Pancreas (tissue), 10 donors: ENCODE measurements around the gene VDAC2. TPM values are rescaled to one million over a fixed set of nuclear protein-coding genes. Genes with fewer than 3 reads are reported as not detected.

Experiments
- ATAC-seq, 4 donors: fragments of 200-7000 bp; cut with Tn5 transposase; one replicate each; pipeline versions ENCODE4 v1.8.0 to v1.9.1; 2020; ENCODE audit warnings: mild to moderate bottlenecking in 4 of 4, moderate library complexity in 4 of 4
- DNase-seq, 6 donors: peaks; one replicate each; pipeline ENCODE4 v3.0.0-alpha.2; 2020
- FAIRE-seq: peaks from 2 replicates; lab custom pipeline; 2012; peaks lifted over from hg19 to GRCh38; lab: Jason Lieb, UNC
- H3K27ac ChIP-seq, 4 donors: fragments of 200-600 bp; sonication (generic); 1 replicate in 3 of 4; 2 replicates in 1 of 4; pipeline versions ENCODE4 v1.5.0 to v1.8.0; 2020
- H3K27me3 ChIP-seq, 4 donors: fragments of 200-600 bp; one replicate each; pipeline ENCODE4 v1.8.0; 2021
- H3K36me3 ChIP-seq, 3 donors: fragments of 200-600 bp; sonication (generic) in 1 of 3; one replicate each; pipeline versions ENCODE4 v1.5.0 to v1.8.0; 2020 to 2021
- H3K4me1 ChIP-seq, 3 donors: fragments of 200-600 bp; one replicate each; pipeline ENCODE4 v1.8.0; 2021
- H3K4me3 ChIP-seq, 4 donors: fragments of 200-600 bp; sonication (generic) in 2 of 4; one replicate each; pipeline versions ENCODE4 v1.5.0 to v1.8.0; 2020 to 2021
- H3K9me3 ChIP-seq, 4 donors: fragments of 200-600 bp; one replicate each; pipeline ENCODE4 v1.8.0; 2021
- CTCF ChIP-seq, 4 donors: fragments of 200-600 bp; sonication (generic) in 3 of 4; IDR thresholded peaks; one replicate each; pipeline versions ENCODE4 v1.5.0 to v1.8.0; 2021; ENCODE audit warnings: antibody characterized with exemption in 4 of 4
- WGBS, 2 donors: extraction: QIAGEN DNeasy Blood & Tissue Kit; methylation state at CpG; one replicate each; pipeline ENCODE4 v1.1.7; 2013; 5-methylcytosine and 5-hydroxymethylcytosine counted together
- intact Hi-C, 3 donors: fragments of 100-400 bp; cut with DNase I; formaldehyde crosslinking; loops; one replicate each; pipeline versions ENCODE4 v1.11.1 to v1.14.2; 2022
- polyA plus RNA-seq, 2 donors: library from polyadenylated mRNA; stranded (reverse); fragments of 200-250 nt; gene quantifications; one replicate each; pipeline ENCODE4 v1.2.3, GENCODE V29; 2013
- total RNA-seq, 6 donors: library from RNA; stranded (reverse); fragmentation: NEBNext Ultra II Directional in 4 of 6; extraction: Animal tissue kit (Norgen Biotek cat#: 25700) in 4 of 6; gene quantifications; one replicate each; pipeline versions ENCODE4 v1.2.1 to v1.2.4, GENCODE V29; 2021 to 2023
- donor health status: healthy with polysubstance abuse.
- donor health status: DM: no; HTN: no; CAD: no; lungs with moderate emphysema.
- donor health status: DM: no; HTN: no; CAD: no.
- donor health status: control.
- donor health status: control.
- donor health status: Bipolar disorder and iron deficiency.
- donor health status: DM: yes; HTN: yes; CAD: no.
- donor health status: DM: no; HTN: no; CAD: no.
- donor health status: DM: no; HTN: no; CAD: no.
- donor health status: DM: yes; HTN: yes; CAD: no.

VDAC2 gene
- total and polyA plus RNA-seq, 8 donors = 56.6 to 113 (median 87.4) TPM

GRCh38 chr10:75246506-75246905, 35.9 kb downstream of the VDAC2 start:
- Histone ChIP-seq H3K27ac (no peak overlapping the region), H3K9me3 (no peaks in the 10 kb centered on the region)
- ATAC-seq = no peak

GRCh38 chr10:75247797-75248196, 37.2 kb downstream of the VDAC2 start:
- no peak for FAIRE-seq
- intact Hi-C loops = no loop called here
- no peak for TF ChIP-seq CTCF (IDR thresholded peaks at IDR 0.05)
- Histone ChIP-seq H3K4me3 (no peak overlapping the region), H3K36me3 (no peaks in the 10 kb centered on the region), H3K4me1 (peaks cover 0 to 20% (median 9%) of the 10 kb centered on the region in 3 donors), H3K9me3 (no peaks in the 10 kb centered on the region), H3K27ac (no peak overlapping the region), H3K27me3 (no peaks in the 10 kb centered on the region)
- peak in 3 of 6 donors; percentile 59 to 65 (median 64) for DNase-seq
- peak in 2 of 4 donors; percentile 56 to 60 for ATAC-seq
- WGBS, 2 donors = 85% methylated on average over 5 of the region's 5 CpGs

More at GRCh38 chr10:75246506-75246905, 35.9 kb downstream of the VDAC2 start:
- no peaks in the 10 kb centered on the region for H3K36me3 ChIP-seq
- no peak overlapping the region for H3K4me3 ChIP-seq
- TF ChIP-seq CTCF (IDR thresholded peaks at IDR 0.05) = no peak
- FAIRE-seq = no peak
- 89 to 93% methylated on average over 6 of the region's 6 CpGs for WGBS, 2 donors
- H3K27me3 ChIP-seq = no peaks in the 10 kb centered on the region
- H3K4me1 ChIP-seq = peaks cover 0 to 20% (median 9%) of the 10 kb centered on the region in 3 donors
- peak in 1 of 6 donors; percentile 31 for DNase-seq
- intact Hi-C loops = no loop called here

GRCh38 chr10:75250934-75251333, 40.3 kb downstream of the VDAC2 start:
- H3K4me3 ChIP-seq = no peak overlapping the region
- H3K4me1 ChIP-seq = peaks cover 0 to 2% (median 2%) of the 10 kb centered on the region in 3 donors
- no peak for TF ChIP-seq CTCF (IDR thresholded peaks at IDR 0.05)
- H3K36me3 ChIP-seq = no peaks in the 10 kb centered on the region
- 92 to 97% methylated on average over 3 of the region's 3 CpGs for WGBS, 2 donors
- intact Hi-C loops = no loop called here
- FAIRE-seq (no peak), ATAC-seq (peak in 2 of 4 donors; percentile 49 to 59), DNase-seq (peak in 1 of 6 donors; percentile 39)
- H3K27me3 ChIP-seq = no peaks in the 10 kb centered on the region
- H3K9me3 ChIP-seq = no peaks in the 10 kb centered on the region
- no peak overlapping the region for H3K27ac ChIP-seq

GRCh38 chr10:75253281-75254220, 43.0 kb downstream of the VDAC2 start:
- H3K27me3 ChIP-seq = no peaks in the 10 kb centered on the region
- no peaks in the 10 kb centered on the region for H3K9me3 ChIP-seq
- ATAC-seq (no peak), FAIRE-seq (no peak), DNase-seq (no peak)
- H3K27ac ChIP-seq = no peak overlapping the region
- H3K36me3 ChIP-seq = no peaks in the 10 kb centered on the region
- no peak for TF ChIP-seq CTCF (IDR thresholded peaks at IDR 0.05)
- H3K4me1 ChIP-seq = no peaks in the 10 kb centered on the region
- WGBS, 2 donors = 97 to 98% methylated on average over 1 of the region's 1 CpG
- no peak overlapping the region for H3K4me3 ChIP-seq
- intact Hi-C loops = no loop called here

- no peak for TF ChIP-seq CTCF (IDR thresholded peaks at IDR 0.05)
- intact Hi-C loops = no loop called here
- DNase-seq (no peak), ATAC-seq (no peak), FAIRE-seq (no peak)
- H3K27me3 ChIP-seq = no peaks in the 10 kb centered on the region
- H3K36me3 ChIP-seq = no peaks in the 10 kb centered on the region
- no peak overlapping the region for H3K27ac ChIP-seq
- no peaks in the 10 kb centered on the region for H3K9me3 ChIP-seq
- no peak overlapping the region for H3K4me3 ChIP-seq
- no peaks in the 10 kb centered on the region for H3K4me1 ChIP-seq
- 96 to 98% methylated on average over 2 of the region's 2 CpGs for WGBS, 2 donors
These were observed 44.1 kb downstream of the VDAC2 start for GRCh38 chr10:75254739-75255138.
